Embryonic facial prominence (tissue), 1 donor: ENCODE measurements around the gene HPCA.

Source experiments
- DNase-seq: peaks from one replicate; pipeline ENCODE4 v3.0.0-alpha.2; 2016; ENCODE audit errors: extremely low spot score

Gene HPCA

DNA sequence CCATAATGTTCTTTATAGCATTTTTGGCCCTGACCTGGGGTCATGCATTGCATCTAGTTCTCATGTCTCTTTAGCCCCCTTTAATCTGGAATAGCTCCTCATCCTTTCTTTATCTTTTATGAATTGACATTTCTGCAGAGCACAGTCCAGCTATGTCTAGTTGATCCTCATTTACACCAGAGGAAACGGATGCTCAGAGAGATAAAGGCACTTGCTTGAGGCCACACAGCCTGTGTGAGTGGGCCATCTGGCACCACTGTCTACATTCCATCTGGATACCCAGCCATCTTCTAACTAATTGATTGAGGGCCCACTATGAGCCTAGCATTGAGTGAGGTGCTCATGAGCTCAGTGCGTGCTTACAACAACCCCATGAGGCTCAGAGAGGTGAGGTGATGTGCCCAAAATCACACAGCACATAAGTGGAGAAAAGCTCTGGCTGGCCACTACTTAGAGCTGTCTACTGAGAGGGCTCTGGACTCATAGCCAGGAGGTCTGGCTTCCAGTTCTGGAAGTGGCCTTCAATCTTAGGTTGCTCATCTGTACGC, 3.5 kb downstream of the HPCA start:
- DNase-seq: no peak

DNA sequence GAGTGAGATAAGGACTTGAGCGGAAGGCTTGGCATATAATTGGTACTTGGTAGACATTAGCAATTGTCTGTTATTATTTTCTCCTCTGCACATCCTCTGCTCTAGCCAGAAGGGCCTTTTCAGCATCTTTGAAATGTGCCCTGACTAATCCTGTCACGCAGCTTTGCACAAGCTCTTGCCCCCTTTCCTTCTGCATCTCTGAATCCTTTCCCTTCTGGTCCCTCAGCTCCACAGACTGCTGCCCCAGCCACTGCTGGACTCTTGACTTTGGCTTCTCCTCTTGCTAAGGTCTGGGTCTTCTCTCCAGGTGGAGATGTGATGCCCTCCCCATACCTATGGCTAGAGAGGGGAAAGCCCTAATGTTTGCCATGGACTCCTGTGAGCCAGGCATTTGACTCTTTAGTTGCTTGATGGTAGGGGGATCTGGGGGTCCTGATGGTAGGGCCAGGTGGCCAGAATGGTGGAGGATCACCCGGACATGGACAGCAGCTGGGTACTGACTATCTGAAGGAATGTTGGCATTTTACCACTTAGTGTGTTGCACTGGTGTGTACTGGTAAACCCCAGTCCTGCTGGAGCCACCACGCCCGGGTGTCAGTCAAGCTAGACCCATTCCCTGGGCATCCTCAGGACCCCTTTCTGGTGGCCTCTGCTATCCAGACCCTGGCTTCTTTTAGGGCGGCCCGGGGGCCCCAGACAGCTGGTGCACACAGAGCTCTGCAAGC, 4.4 kb downstream of the HPCA start:
- DNase-seq: no peak

- DNase-seq: no peak
Observed at GRCh38 chr1:32891241-32891570, 4.9 kb downstream of the HPCA start.

DNA sequence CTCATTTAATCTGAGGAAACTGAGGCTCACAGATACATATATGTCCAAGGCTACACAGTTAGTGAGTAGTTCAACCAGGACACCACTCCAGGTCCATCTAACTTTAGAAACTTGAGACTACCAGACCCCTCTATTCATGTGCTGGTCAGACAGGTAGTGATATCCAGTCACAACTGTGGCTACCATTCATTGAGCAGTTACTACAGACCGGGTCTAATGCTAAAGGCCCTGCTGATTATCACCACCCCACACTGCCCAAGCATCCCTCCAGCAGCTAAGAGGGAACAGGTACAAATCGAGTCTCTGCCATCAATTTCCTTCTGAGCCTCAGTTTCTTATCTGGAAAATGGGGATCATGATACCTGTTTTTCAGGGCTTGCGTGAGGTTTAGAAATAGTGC, 5.3 kb downstream of the HPCA start:
- no peak for DNase-seq

- DNase-seq: no peak
Observed at GRCh38 chr1:32892368-32893197, 6.3 kb downstream of the HPCA start.

GRCh38 chr1:32893198-32894018, 7.1 kb downstream of the HPCA start:
- DNase-seq: no peak

GRCh38 chr1:32894019-32894600, 7.8 kb downstream of the HPCA start:
- DNase-seq: no peak

GRCh38 chr1:32894681-32895080, 8.4 kb downstream of the HPCA start:
- DNase-seq: no peak

DNA sequence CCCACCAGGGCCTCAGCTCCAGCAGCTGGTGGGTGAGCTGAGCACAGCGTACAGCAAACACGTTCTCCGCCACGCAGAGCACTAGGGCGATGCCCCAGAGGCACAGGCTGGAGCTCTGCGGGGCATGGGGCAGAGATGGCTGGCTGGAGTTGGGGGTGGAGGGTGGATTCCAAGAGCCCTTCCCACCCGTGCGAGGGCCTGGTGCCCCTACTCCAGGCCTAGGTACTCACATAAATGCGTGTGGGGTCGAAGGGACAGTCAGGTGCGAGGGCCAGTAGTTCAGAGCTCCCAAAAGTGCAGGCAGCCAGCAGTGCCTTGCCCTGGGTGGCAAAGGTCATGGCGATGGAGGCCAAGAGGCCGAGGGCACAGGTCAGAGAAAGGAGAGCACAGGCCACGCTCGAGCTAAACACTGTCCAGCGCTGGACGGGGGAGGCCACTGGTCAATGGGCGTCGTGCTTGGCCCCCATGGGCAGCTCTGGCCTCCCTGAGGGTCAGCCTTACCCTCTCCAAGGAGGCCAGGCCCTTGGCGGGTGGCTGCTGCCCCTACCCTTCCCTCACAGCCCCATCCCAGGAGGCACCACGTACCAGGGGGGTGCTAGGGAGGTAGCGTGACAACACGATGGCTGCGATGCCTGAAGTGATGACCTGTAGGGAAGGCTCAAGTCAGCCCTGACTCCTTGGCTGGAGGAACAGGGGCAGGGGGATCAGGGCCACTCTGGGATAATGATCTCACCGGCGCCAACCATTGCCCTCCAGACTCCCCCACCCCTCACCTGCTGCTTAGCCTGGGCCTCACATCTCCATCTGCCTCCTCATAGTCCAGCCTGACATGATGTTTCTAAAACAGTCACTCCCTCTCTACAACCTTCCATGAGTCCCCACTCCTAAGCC, 9.3 kb downstream of the HPCA start:
- no peak for DNase-seq

DNA sequence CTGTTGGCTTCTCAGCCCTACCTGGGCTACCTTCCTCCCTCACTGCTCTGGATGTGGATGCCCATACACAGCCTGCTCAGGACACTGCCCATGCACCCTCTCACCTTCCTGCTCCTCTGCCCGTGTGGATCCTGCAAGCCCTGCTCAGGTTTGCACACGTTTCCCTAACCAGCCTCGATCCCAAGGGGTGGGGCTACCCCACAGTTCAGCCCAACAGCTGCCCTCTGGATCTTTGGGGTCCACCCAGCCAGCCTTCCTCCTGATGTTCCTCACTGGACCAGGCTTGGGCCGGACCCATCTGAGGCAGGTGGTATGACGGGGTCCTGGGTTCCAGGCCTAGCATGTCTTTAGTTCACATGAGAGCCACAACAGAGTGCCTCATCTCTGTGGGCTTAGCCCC, 10.2 kb downstream of the HPCA start:
- no peak for DNase-seq

DNA sequence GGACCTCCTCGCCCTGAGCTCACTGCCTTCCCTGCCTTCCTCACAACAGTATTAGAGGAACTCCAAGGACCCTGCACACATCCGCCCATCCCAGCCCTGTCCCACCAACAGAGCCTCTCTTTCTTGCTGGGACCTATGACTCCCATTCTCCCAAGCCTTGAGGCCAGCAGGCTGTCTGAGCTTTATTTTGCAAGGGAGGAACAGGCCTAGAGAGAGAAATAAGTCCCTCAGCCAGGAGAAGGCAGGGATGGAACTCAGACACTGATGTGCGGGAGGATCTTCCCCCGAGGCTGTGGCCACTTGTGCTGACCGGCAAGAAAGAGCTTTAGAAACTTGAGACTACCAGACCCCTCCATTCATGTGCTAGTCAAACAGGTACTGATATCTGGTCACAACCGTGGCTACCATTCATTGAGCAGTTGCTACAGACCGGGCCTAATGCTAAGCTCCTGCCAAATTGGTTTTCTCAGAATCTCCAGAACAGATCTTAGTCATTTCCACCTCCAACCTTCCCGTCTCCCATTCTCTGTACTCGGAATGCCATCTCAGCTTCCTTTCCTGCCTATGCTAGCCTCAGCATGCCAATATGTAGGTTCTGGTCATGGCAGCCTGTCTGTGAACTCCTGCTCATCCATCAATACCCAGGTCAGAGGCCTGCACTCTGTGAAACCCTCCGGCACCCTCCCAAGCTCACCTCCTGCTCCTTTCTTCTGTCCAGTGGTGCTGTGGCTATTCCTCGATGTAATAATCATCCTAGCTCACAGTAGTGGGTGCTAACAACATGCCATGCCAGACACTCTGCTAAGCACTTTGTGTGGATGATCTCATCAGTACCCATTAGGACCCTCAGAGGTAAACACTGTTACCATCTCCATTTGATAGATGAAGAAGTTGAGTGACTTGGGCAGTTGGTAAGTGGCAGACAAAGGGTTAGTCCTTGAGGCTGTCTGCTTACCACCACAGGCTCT, 11.1 kb downstream of the HPCA start:
- no peak for DNase-seq

DNA sequence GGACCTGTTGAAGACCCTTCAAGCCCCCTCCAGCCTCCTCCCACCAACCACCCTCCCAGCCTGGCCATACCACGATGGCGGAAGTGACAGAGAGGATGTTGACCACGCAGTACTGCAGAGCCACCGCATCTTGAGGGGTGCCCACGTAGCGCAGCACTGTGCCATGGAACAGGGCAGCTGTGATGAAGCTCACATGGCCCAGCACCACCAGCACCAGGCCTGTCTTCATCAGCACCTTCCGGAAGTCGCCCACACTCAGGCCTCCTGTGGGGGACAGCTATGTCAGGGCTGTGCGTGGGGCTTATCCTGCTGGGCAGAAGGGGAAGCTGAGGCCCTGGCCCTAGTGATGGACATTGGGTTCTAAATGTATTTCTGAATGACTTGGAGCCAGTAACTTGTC, 11.8 kb downstream of the HPCA start:
- no peak for DNase-seq

GRCh38 chr1:32898958-32899357, 12.7 kb downstream of the HPCA start:
- DNase-seq: no peak

DNA sequence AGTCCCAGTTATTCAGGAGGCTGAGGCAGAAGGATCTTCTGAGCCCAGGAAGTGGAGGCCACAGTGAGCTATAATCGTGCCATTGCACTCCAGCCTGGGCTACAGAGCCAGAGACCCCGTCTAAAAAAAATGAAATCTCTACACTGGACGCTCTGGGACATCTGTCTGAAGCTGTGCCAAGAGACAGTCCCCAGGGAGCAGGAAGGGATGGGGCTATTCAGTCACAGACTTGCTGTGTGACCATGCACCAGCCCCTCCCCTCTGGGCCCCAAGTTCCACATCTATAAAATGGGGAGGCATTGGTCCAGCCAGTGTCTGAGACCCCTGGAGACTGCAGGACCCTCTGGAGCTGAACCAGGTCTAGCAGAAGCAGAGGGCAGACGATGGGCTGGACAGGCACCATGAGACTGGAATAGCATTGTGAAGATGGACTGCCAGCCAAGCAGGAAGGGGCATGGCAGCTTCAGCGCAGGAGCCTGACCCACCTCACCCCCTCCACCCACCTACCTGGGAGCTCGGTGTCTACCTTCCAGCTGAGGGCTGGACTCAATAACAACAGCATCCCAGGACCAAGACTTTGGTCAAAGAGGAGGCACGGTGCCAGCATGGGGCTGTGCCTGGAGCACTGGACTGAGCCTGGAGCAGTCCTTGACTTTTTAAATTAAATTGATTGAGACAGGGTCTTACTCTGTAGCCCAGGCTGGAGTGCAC, 13.4 kb downstream of the HPCA start:
- DNase-seq: no peak

GRCh38 chr1:32900371-32900955, 14.2 kb downstream of the HPCA start:
- DNase-seq: no peak

GRCh38 chr1:32900956-32901822, 14.9 kb downstream of the HPCA start, which contains the start of gene TMEM54:
Gene TMEM54, minus strand, starts transcription at chr1:32901389. Its CDS starts 151 bp downstream, at chr1:32901238.
- no peak for DNase-seq

DNA sequence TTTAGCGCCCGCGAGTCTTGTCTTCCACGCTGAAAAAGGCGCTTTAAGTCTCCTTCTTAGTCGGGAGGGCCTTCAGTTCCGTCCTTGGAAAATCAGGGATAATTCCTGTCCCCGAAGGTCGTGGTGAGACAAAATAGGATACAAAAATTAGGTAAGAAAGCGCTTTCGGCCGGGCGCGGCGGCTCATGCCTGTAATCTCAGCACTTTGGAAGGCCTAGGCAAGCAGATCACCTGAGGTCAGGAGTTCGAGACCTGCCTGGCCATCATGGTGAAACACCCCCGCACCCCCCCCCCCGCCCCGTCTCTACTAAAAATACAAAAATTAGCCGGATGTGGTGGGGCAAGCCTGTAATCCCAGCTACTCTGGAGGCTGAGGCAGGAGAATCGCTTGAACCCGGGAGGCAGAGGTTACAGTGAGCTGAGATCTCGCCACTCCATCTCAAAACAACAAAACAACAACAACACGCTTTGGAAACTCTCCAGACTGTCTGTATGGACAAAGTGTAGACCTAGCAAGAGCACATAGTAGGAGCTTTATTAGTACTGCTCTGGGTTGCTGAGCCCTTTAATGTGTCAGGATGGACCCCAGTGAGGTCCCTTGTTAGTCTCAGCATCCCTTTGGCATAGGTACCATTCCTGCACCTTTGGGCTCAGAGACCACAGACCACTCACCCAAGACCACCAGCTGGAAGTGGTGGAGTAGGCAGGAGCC, 15.7 kb downstream of the HPCA start:
- DNase-seq: no peak
